A549 (cell line): ENCODE results near the gene CORO2A.

Source experiments
- EP300 ChIP-seq, 2 experiments: fragments of >200 bp; sonication (Bioruptor Twin); formaldehyde crosslinking; IDR thresholded peaks; 2 replicates in 1 of 2; 3 replicates in 1 of 2; pipeline ENCODE4 v1.6.1; 2016 to 2017
- ESRRA ChIP-seq: fragments of 150-350 bp; IDR thresholded peaks from 2 replicates; pipeline ENCODE4 v1.6.1; 2014; ENCODE audit warnings: mild to moderate bottlenecking, low read length, borderline replicate concordance
- GATA3 ChIP-seq: IDR thresholded peaks from 2 replicates; pipeline ENCODE4 v1.6.1; 2012; ENCODE audit warnings: borderline replicate concordance
- JUN ChIP-seq, 2 experiments: fragments of >200 bp; sonication (Bioruptor Twin); formaldehyde crosslinking; IDR thresholded peaks; 2 replicates in 1 of 2; 3 replicates in 1 of 2; pipeline ENCODE4 v1.6.1; 2016 to 2017
- KDM1A ChIP-seq: fragments of 200-600 bp; sonication (generic); IDR thresholded peaks from 2 replicates; pipeline ENCODE4 v1.6.1; 2016; ENCODE audit warnings: low read depth, mild to moderate bottlenecking
- MYC ChIP-seq: IDR thresholded peaks from 2 replicates; pipeline ENCODE4 v1.6.1; 2012; ENCODE audit warnings: mild to moderate bottlenecking, inconsistent platforms, low read length, improper control_type of control experiment, borderline replicate concordance
- NFE2L2 ChIP-seq: fragments of 150-350 bp; conservative IDR thresholded peaks from 2 replicates; pipeline ENCODE4 v1.6.1; 2014; ENCODE audit warnings: low read length
- PBX3 ChIP-seq: IDR thresholded peaks from 2 replicates; pipeline ENCODE4 v1.6.1; 2012
- POLR2A ChIP-seq: IDR thresholded peaks from 2 replicates; pipeline ENCODE4 v1.6.1; 2012; ENCODE audit warnings: mild to moderate bottlenecking, low read length
- TF ChIP-seq, protein P1 (sequence below): fragments of >200 bp; sonication (Bioruptor Twin); formaldehyde crosslinking; IDR thresholded peaks from 3 replicates; pipeline ENCODE4 v1.5.1; 2016
- TF ChIP-seq, protein P2 (sequence below): fragments of 200-600 bp; sonication (generic); IDR thresholded peaks from 2 replicates; pipeline ENCODE4 v1.6.1; 2016; ENCODE audit warnings: antibody characterized with exemption, mild to moderate bottlenecking, moderate library complexity
- TF ChIP-seq, protein P3 (sequence below): IDR thresholded peaks from 2 replicates; pipeline ENCODE4 v1.6.1; 2012

DNA sequence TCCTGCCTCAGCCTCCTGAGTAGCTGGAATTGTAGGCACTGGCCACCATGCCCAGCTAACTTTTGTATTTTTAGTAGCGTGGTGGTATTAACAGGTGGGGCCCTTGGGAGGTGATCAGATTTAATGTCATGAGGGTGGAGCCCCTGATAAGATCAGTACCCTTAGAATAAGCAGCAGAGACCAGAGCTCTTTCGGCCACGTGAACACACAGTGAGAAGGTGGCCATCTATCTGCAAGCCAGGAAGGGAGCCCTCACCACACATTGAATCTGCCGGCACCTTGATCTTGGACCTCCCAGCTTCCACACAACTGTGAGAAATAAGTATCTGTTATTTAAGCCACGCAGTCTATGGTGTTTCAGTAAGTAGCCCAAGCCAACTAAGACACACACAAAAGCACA lies 40.5 kb upstream of the CORO2A start:
- TF ChIP-seq GATA3: no peak
- TF ChIP-seq, protein P1, sequence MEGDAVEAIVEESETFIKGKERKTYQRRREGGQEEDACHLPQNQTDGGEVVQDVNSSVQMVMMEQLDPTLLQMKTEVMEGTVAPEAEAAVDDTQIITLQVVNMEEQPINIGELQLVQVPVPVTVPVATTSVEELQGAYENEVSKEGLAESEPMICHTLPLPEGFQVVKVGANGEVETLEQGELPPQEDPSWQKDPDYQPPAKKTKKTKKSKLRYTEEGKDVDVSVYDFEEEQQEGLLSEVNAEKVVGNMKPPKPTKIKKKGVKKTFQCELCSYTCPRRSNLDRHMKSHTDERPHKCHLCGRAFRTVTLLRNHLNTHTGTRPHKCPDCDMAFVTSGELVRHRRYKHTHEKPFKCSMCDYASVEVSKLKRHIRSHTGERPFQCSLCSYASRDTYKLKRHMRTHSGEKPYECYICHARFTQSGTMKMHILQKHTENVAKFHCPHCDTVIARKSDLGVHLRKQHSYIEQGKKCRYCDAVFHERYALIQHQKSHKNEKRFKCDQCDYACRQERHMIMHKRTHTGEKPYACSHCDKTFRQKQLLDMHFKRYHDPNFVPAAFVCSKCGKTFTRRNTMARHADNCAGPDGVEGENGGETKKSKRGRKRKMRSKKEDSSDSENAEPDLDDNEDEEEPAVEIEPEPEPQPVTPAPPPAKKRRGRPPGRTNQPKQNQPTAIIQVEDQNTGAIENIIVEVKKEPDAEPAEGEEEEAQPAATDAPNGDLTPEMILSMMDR: no peak
- TF ChIP-seq, protein P2, sequence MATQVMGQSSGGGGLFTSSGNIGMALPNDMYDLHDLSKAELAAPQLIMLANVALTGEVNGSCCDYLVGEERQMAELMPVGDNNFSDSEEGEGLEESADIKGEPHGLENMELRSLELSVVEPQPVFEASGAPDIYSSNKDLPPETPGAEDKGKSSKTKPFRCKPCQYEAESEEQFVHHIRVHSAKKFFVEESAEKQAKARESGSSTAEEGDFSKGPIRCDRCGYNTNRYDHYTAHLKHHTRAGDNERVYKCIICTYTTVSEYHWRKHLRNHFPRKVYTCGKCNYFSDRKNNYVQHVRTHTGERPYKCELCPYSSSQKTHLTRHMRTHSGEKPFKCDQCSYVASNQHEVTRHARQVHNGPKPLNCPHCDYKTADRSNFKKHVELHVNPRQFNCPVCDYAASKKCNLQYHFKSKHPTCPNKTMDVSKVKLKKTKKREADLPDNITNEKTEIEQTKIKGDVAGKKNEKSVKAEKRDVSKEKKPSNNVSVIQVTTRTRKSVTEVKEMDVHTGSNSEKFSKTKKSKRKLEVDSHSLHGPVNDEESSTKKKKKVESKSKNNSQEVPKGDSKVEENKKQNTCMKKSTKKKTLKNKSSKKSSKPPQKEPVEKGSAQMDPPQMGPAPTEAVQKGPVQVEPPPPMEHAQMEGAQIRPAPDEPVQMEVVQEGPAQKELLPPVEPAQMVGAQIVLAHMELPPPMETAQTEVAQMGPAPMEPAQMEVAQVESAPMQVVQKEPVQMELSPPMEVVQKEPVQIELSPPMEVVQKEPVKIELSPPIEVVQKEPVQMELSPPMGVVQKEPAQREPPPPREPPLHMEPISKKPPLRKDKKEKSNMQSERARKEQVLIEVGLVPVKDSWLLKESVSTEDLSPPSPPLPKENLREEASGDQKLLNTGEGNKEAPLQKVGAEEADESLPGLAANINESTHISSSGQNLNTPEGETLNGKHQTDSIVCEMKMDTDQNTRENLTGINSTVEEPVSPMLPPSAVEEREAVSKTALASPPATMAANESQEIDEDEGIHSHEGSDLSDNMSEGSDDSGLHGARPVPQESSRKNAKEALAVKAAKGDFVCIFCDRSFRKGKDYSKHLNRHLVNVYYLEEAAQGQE: no peak
- TF ChIP-seq KDM1A: no peak
- no peak for TF ChIP-seq POLR2A
- TF ChIP-seq ESRRA: no peak
- no peak for TF ChIP-seq EP300 (IDR thresholded peaks at IDR 0.05)
- TF ChIP-seq JUN (IDR thresholded peaks at IDR 0.05): no peak
- TF ChIP-seq PBX3: no peak
- no peak for TF ChIP-seq NFE2L2
- TF ChIP-seq, protein P3, sequence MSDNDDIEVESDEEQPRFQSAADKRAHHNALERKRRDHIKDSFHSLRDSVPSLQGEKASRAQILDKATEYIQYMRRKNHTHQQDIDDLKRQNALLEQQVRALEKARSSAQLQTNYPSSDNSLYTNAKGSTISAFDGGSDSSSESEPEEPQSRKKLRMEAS: no peak
- TF ChIP-seq MYC: no peak
